Measurements from ENCODE around the gene C7orf57. TPM values are rescaled to one million over a fixed set of nuclear protein-coding genes. Genes with fewer than 3 reads are reported as not detected.

C7orf57 gene
- total and polyA plus RNA-seq, 4 donors: 1.6 to 14.5 (median 5.8) TPM

- TF ChIP-seq CTCF (IDR thresholded peaks at IDR 0.05; ENCODE audit: control extremely low read depth, extremely low read depth): no peak
- 78 to 86% methylated on average over 1 of the region's 1 CpG for WGBS, 2 donors
- ATAC-seq (ENCODE audit: insufficient read depth, low FRiP score) (no peak), DNase-seq (no peak)
- Histone ChIP-seq H3K27me3 (ENCODE audit: control insufficient read depth in 3 of 3, insufficient read depth in 3 of 3, low read length in 2 of 3) (peaks cover 0 to 6% (median 3%) of the 10 kb centered on the region in 3 donors), H3K9me3 (ENCODE audit: control insufficient read depth in 4 of 4, insufficient read depth in 3 of 4, low read length in 3 of 4) (no peaks in the 10 kb centered on the region), H3K27ac (ENCODE audit: low read depth in 1 of 2, low read length in 1 of 2) (no peak overlapping the region), H3K4me3 (no peak overlapping the region), H3K36me3 (ENCODE audit: control insufficient read depth in 4 of 4, insufficient read depth in 4 of 4, low read length in 4 of 4) (no peaks in the 10 kb centered on the region), H3K9ac (ENCODE audit: insufficient read depth in 1 of 2, low read length in 2 of 2) (no peak overlapping the region), H3K4me1 (ENCODE audit: control insufficient read depth in 5 of 5, insufficient read depth in 5 of 5, low read length in 5 of 5) (peaks cover 0 to 14% (median 0%) of the 10 kb centered on the region in 5 donors)
Measured at GRCh38 chr7:48085942-48086341, 50.6 kb downstream of the C7orf57 start.

- DNase-seq: peak in 2 of 3 donors; percentile 15 to 21
- ATAC-seq (ENCODE audit: insufficient read depth, low FRiP score): no peak
- Histone ChIP-seq H3K27me3 (ENCODE audit: control insufficient read depth in 3 of 3, insufficient read depth in 3 of 3, low read length in 2 of 3) (peaks cover 0 to 11% (median 7%) of the 10 kb centered on the region in 3 donors), H3K9me3 (ENCODE audit: control insufficient read depth in 4 of 4, insufficient read depth in 3 of 4, low read length in 3 of 4) (no peaks in the 10 kb centered on the region), H3K4me3 (no peak overlapping the region), H3K9ac (ENCODE audit: insufficient read depth in 1 of 2, low read length in 2 of 2) (no peak overlapping the region), H3K36me3 (ENCODE audit: control insufficient read depth in 4 of 4, insufficient read depth in 4 of 4, low read length in 4 of 4) (peaks cover 0 to 2% (median 0%) of the 10 kb centered on the region in 4 donors), H3K27ac (ENCODE audit: low read depth in 1 of 2, low read length in 1 of 2) (peak overlapping the region; percentile 55 to 93), H3K4me1 (ENCODE audit: control insufficient read depth in 5 of 5, insufficient read depth in 5 of 5, low read length in 5 of 5) (peaks cover 0 to 14% (median 0%) of the 10 kb centered on the region in 5 donors)
- 73 to 77% methylated on average over 7 of the region's 7 CpGs for WGBS, 2 donors
- no peak for TF ChIP-seq CTCF (IDR thresholded peaks at IDR 0.05; ENCODE audit: control extremely low read depth, extremely low read depth)
Measured at GRCh38 chr7:48087349-48087748, 52.0 kb downstream of the C7orf57 start.

- peak overlapping the region; percentile 93 to 98 for H3K27ac ChIP-seq (ENCODE audit: low read depth in 1 of 2, low read length in 1 of 2)
Measured at GRCh38 chr7:48088559-48089045, 53.3 kb downstream of the C7orf57 start.

More at GRCh38 chr7:48088559-48089045, 53.3 kb downstream of the C7orf57 start:
- peaks cover 0 to 4% (median 1%) of the 10 kb centered on the region in 4 donors for H3K36me3 ChIP-seq (ENCODE audit: control insufficient read depth in 4 of 4, insufficient read depth in 4 of 4, low read length in 4 of 4)
- no peak for TF ChIP-seq CTCF (IDR thresholded peaks at IDR 0.05; ENCODE audit: control extremely low read depth, extremely low read depth)
- WGBS, 2 donors: 0% methylated on average over 21 to 25 of the region's 25 CpGs
- H3K4me3 ChIP-seq: peak overlapping the region; percentile 23
- peak overlapping the region; percentile 33 to 42 for H3K9ac ChIP-seq (ENCODE audit: insufficient read depth in 1 of 2, low read length in 2 of 2)
- DNase-seq: peak; percentile 80 to 87 (median 84)
- peaks cover 0 to 10% (median 0%) of the 10 kb centered on the region in 5 donors for H3K4me1 ChIP-seq (ENCODE audit: control insufficient read depth in 5 of 5, insufficient read depth in 5 of 5, low read length in 5 of 5)
- H3K27me3 ChIP-seq (ENCODE audit: control insufficient read depth in 3 of 3, insufficient read depth in 3 of 3, low read length in 2 of 3): peaks cover 0 to 11% (median 7%) of the 10 kb centered on the region in 3 donors
- ATAC-seq (ENCODE audit: insufficient read depth, low FRiP score): peak; percentile 51
- no peaks in the 10 kb centered on the region for H3K9me3 ChIP-seq (ENCODE audit: control insufficient read depth in 4 of 4, insufficient read depth in 3 of 4, low read length in 3 of 4)

Data from lung (tissue), 12 donors.